Heart left ventricle (tissue), 16 donors: ENCODE measurements around the gene SMPDL3B. TPM values are rescaled to one million over a fixed set of nuclear protein-coding genes. Genes with fewer than 3 reads are reported as not detected.
A peak's percentile ranks its signal among the peaks of the same experiment; 100 is the strongest.

Experiments used
- ATAC-seq, 4 donors: fragments of 200-7000 bp; cut with Tn5 transposase; one replicate each; pipeline ENCODE4 v1.9.1; 2020 to 2022; ENCODE audit warnings: moderate library complexity in 4 of 4, mild to moderate bottlenecking in 3 of 4, moderate number of reproducible peaks in 1 of 4
- DNase-seq, 5 donors: peaks; one replicate each; pipeline ENCODE4 v3.0.0-alpha.2; 2020
- H3K27ac ChIP-seq, 12 donors: fragments of 200-600 bp; sonication (generic) in 4 of 12; one replicate each; pipeline versions ENCODE4 v1.5.0 to v1.8.0; 2016 to 2022; ENCODE audit warnings: mild to moderate bottlenecking in 2 of 12
- H3K27me3 ChIP-seq, 9 donors: fragments of 200-600 bp; sonication (generic) in 2 of 9; one replicate each; pipeline versions ENCODE4 v1.5.1 to v1.8.0; 2016 to 2022; ENCODE audit warnings: mild to moderate bottlenecking in 3 of 9
- H3K36me3 ChIP-seq, 9 donors: fragments of 200-600 bp; sonication (generic) in 2 of 9; one replicate each; pipeline versions ENCODE4 v1.5.0 to v1.8.0; 2018 to 2022; ENCODE audit warnings: mild to moderate bottlenecking in 2 of 9
- H3K4me1 ChIP-seq, 12 donors: fragments of 200-600 bp; sonication (generic) in 4 of 12; one replicate each; pipeline versions ENCODE4 v1.5.0 to v1.8.0; 2016 to 2022; ENCODE audit warnings: mild to moderate bottlenecking in 3 of 12
- H3K4me3 ChIP-seq, 12 donors: fragments of 200-600 bp; sonication (generic) in 4 of 12; one replicate each; pipeline versions ENCODE4 v1.5.0 to v1.8.0; 2017 to 2022; ENCODE audit warnings: mild to moderate bottlenecking in 9 of 12, moderate library complexity in 4 of 12
- H3K9me3 ChIP-seq, 12 donors: fragments of 200-600 bp; sonication (generic) in 4 of 12; one replicate each; pipeline versions ENCODE4 v1.5.0 to v1.8.0; 2016 to 2022; ENCODE audit warnings: mild to moderate bottlenecking in 1 of 12
- POLR2A ChIP-seq, 2 donors: fragments of 450-650 bp; IDR thresholded peaks; one replicate each; pipeline ENCODE4 v1.6.1; 2017; ENCODE audit warnings: antibody characterized with exemption in 2 of 2, mild to moderate bottlenecking in 2 of 2, moderate library complexity in 2 of 2
- WGBS, 4 donors: extraction: QIAGEN DNeasy Blood & Tissue Kit in 2 of 4; methylation state at CpG; one replicate each; pipeline versions ENCODE4 v1.1.5 to v1.1.7; 2013 to 2018; 5-methylcytosine and 5-hydroxymethylcytosine counted together
- intact Hi-C, 10 donors: fragments of 100-400 bp; cut with DNase I; formaldehyde crosslinking; loops; one replicate each; pipeline versions ENCODE4 v1.11.1 to v1.14.2; 2022
- long read RNA-seq, 3 donors: library from polyadenylated mRNA; unstranded; transcript quantifications; one replicate each; pipeline ENCODE4 v2.0.0, GENCODE V29; 2020 to 2021
- polyA plus RNA-seq, 2 donors: library from polyadenylated mRNA; stranded (reverse); fragments of 200-250 nt; gene quantifications; one replicate each; pipeline ENCODE4 v1.2.3, GENCODE V29; 2013
- total RNA-seq, 9 donors: library from RNA; depleted of rRNA in 2 of 9; stranded (reverse); fragments of >200 nt in 2 of 9; fragmentation: NEBNext Ultra II Directional in 3 of 9; extraction: Animal tissue kit (Norgen Biotek cat#: 25700) in 3 of 9; gene quantifications; one replicate each; pipeline versions ENCODE4 v1.1.0 to v1.2.4, GENCODE V29; 2016 to 2023
- TF ChIP-seq, protein P1 (sequence below), 12 donors: fragments of 200-600 bp; sonication (generic) in 4 of 12; IDR thresholded peaks; one replicate each; pipeline versions ENCODE4 v1.5.0 to v1.8.0; 2018 to 2022; ENCODE audit warnings: antibody characterized with exemption in 12 of 12, mild to moderate bottlenecking in 5 of 12
- donor health status: ischemic (EF 13 %, LVEDD 7.1; RV severe dilation, severe dysfunction).
- donor health status: healthy with polysubstance abuse.
- donor health status: DM: no; HTN: yes; CAD: no.
- donor health status: DM: no; HTN: no; CAD: no.
- donor health status: ischemic (EF 25% LVEDD 6.9; RV normal size, moderate dysfunction).
- donor health status: ischemic (EF 25% LVEDD 5.7; RV mildly dilated, moderate dysfunction).
- donor health status: healthy.
- donor health status: DM: yes; HTN: yes; CAD: no.
- donor health status: ischemic (EF 35%, LVEDD 5.7; RV mildly dilated, moderate dysfunction).
- donor health status: nonischemic (EF 11% LVEDD 7.7; RV severe dilation, severe dysfunction).
- donor health status: DM: yes; HTN: yes; CAD: no.
- donor health status: PGD.
- donor health status: ischemic (EF 29% LVEDD 5.4; RV normal size, mild dysfunction).
- donor health status: nonischemic (EF 23%, LVEDD 6.1; RV moderate dilation, normal function).

Gene SMPDL3B, protein sequence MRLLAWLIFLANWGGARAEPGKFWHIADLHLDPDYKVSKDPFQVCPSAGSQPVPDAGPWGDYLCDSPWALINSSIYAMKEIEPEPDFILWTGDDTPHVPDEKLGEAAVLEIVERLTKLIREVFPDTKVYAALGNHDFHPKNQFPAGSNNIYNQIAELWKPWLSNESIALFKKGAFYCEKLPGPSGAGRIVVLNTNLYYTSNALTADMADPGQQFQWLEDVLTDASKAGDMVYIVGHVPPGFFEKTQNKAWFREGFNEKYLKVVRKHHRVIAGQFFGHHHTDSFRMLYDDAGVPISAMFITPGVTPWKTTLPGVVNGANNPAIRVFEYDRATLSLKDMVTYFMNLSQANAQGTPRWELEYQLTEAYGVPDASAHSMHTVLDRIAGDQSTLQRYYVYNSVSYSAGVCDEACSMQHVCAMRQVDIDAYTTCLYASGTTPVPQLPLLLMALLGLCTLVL
- total RNA-seq (1 to 10 TPM in 1 of 9 donors, not detected in 8; 2.2 TPM), polyA plus RNA-seq (under 1 TPM in 1 of 2 donors, not detected in 1; 0.08 TPM)
- long read RNA-seq, donor 1: 0 reads
- long read RNA-seq, donor 2, partial matches to known transcripts: 0 of 2 reads
- long read RNA-seq, donor 2, other reads (novel, unspliced or antisense): 0 of 2 reads
- long read RNA-seq, donor 3: 0 reads

DNA sequence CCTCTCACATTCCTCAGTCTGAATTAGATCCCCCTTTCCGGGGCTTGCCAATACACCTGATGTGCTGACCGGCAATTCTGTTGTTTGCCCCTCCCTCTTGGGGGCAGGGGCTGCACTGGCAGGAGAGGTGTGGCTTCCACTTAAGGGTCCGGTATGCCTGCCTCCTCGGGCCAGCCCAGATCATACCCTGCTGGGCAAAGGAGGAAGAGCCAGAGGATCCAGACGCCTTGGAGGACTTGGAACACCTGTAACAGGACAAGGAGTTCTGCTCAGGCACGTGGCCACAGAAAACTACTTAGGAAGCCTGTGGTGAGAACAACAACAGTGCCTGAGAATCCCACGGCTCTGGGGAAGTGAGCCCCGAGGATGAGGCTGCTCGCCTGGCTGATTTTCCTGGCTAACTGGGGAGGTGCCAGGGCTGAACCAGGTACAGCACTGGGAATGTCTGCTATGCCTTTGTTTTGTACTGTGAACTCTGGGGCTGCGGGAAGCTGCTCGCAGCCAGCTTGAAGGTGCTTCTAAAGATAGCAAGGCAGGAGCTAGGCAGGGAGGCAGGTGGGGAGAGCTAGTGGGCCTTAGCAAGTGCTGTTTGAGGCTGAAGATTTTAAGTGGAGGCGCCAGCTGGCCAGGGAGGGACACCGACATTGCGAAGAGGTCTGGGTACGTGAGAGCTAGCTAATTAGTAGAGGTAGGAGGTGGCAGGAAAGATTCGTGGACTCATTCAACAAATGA is at the start of gene SMPDL3B:
TSS of gene SMPDL3B (plus strand) at position 183 of the 732 bp plus-strand sequence. CDS start at position 367, 184 bp downstream.
- Histone ChIP-seq H3K27ac (no peak within 1 kb of the TSS), H3K27me3 (peaks cover 0 to 27% (median 8%) of the 10 kb centered on the region in 9 donors), H3K4me1 (peaks cover 0 to 12% (median 1%) of the 10 kb centered on the region in 12 donors), H3K9me3 (no peaks in the 10 kb centered on the region), H3K4me3 (peak within 1 kb of the TSS in 2 of 12 donors; percentile 8 to 20), H3K36me3 (no peaks in the 10 kb centered on the region)
- intact Hi-C loops: loop anchor here in 1 of 10 donors (10.0 kb wide), 1 partner anchor 50 kb away; no protein-coding TSS in a partner anchor
- no peak for DNase-seq
- peak in 2 of 4 donors; percentile 9 to 64 for ATAC-seq
- TF ChIP-seq, protein P1, sequence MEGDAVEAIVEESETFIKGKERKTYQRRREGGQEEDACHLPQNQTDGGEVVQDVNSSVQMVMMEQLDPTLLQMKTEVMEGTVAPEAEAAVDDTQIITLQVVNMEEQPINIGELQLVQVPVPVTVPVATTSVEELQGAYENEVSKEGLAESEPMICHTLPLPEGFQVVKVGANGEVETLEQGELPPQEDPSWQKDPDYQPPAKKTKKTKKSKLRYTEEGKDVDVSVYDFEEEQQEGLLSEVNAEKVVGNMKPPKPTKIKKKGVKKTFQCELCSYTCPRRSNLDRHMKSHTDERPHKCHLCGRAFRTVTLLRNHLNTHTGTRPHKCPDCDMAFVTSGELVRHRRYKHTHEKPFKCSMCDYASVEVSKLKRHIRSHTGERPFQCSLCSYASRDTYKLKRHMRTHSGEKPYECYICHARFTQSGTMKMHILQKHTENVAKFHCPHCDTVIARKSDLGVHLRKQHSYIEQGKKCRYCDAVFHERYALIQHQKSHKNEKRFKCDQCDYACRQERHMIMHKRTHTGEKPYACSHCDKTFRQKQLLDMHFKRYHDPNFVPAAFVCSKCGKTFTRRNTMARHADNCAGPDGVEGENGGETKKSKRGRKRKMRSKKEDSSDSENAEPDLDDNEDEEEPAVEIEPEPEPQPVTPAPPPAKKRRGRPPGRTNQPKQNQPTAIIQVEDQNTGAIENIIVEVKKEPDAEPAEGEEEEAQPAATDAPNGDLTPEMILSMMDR (IDR thresholded peaks at IDR 0.05): no peak
- TF ChIP-seq POLR2A (IDR thresholded peaks at IDR 0.05): no peak
- 5 to 8% (median 6%) methylated on average over 16 of the region's 16 CpGs for WGBS, 4 donors

DNA sequence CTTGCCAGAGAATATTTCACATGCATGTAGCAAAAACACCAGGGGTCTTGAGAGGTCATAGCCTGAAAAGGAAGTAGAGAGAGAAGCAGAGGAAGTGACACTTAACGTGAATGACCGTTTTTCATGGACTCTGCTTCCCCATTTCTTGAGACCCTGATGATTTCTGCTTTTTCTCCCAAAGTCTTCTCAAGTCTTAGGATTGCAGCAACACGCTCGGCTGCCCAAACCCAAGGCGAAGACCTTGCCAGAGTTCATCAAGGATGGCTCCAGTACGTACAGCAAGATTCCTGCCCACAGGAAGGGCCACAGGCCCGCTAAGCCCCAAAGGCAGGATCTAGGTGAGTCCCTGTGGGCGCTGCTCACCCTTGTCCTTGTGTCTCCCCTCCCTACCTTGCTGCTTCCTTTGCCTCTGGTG is 49.7 kb upstream of the SMPDL3B start:
- no peaks in the 10 kb centered on the region for H3K9me3 ChIP-seq
- TF ChIP-seq, protein P1 (IDR thresholded peaks at IDR 0.05): no peak
- intact Hi-C loops: no loop called here
- peak overlapping the region in 1 of 12 donors; percentile 43 for H3K4me3 ChIP-seq
- peak overlapping the region in 7 of 12 donors; percentile 33 to 97 (median 62) for H3K27ac ChIP-seq
- DNase-seq: no peak
- 75 to 83% (median 82%) methylated on average over 8 of the region's 8 CpGs for WGBS, 4 donors
- H3K27me3 ChIP-seq: no peaks in the 10 kb centered on the region
- ATAC-seq: peak; percentile 37 to 58 (median 51)
- H3K36me3 ChIP-seq: peaks cover 0 to 88% (median 12%) of the 10 kb centered on the region in 9 donors
- H3K4me1 ChIP-seq: peaks cover 0 to 84% (median 0%) of the 10 kb centered on the region in 12 donors

DNA sequence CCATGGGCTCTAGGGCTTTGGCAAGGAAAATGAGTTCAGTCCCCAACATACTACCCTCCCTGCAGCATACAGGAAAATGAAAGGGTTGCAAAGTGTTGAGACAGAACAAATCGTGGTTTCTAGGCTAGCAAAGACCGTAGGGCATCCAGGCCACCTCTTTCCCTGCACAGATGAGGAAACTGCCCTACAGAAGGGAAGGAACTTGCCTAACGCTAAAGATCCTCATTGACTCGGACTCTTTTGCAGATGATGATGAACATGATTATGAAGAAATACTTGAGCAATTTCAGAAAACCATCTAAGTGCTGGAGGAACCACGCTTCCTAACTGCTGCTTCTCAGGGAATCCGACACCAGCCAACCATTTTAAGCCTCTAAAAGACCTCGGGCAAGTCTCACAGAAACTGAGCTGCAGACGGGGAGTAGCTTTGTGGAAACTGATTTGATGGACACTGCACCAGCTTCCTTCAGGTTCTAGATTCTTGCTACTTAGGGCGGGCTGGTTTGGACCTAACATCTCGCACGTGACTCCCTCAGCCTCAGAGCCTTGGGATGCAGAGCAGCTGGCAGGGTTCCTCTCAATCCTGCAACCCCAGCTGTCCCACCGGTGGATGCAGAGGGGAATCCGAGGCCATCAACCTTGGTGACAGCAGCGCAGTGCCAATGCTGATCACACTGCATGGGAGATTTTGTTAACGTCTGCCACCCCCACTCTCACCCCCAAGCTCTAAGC is 49.0 kb upstream of the SMPDL3B start:
- no peaks in the 10 kb centered on the region for H3K9me3 ChIP-seq
- H3K27ac ChIP-seq: peak overlapping the region in 9 of 12 donors; percentile 24 to 97 (median 54)
- no peaks in the 10 kb centered on the region for H3K27me3 ChIP-seq
- DNase-seq: no peak
- peak overlapping the region in 1 of 12 donors; percentile 43 for H3K4me3 ChIP-seq
- intact Hi-C loops: no loop called here
- peaks cover 0 to 84% (median 18%) of the 10 kb centered on the region in 9 donors for H3K36me3 ChIP-seq
- TF ChIP-seq POLR2A (IDR thresholded peaks at IDR 0.05): no peak
- TF ChIP-seq, protein P1 (IDR thresholded peaks at IDR 0.05): no peak
- peak in 3 of 4 donors; percentile 53 to 80 (median 60) for ATAC-seq
- 88 to 89% (median 89%) methylated on average over 15 of the region's 15 CpGs for WGBS, 4 donors
- peaks cover 0 to 90% (median 0%) of the 10 kb centered on the region in 12 donors for H3K4me1 ChIP-seq
